Glomerular visceral epithelial cell (primary cell): ENCODE results near the gene ARHGAP15.

Source experiments
- DNase-seq: peaks from one replicate; pipeline ENCODE4 v3.0.0-alpha.2; 2016; ENCODE audit errors: extremely low spot score

The ARHGAP15 gene

DNA sequence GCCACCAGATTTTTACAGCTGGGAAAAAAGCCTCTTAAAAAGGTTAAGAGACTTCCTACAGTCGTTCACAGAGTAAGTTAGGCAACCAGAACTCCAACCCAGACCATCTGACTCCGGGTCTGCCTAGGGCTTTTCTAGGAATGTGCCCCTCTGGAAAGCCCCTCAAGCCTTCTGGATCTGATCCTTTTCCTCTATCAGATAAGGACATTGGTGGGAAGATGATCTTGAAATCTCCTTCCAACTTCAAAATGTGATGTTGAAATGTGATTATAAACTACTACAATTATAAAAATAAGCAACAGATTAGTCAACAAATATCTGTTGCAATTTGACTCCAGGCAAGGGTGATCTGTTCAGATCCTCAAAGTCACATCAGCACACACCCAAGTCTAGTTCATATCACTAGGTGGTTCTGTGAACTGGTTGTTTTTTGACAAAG lies 270.4 kb downstream of the ARHGAP15 start:
- DNase-seq = no peak

DNA sequence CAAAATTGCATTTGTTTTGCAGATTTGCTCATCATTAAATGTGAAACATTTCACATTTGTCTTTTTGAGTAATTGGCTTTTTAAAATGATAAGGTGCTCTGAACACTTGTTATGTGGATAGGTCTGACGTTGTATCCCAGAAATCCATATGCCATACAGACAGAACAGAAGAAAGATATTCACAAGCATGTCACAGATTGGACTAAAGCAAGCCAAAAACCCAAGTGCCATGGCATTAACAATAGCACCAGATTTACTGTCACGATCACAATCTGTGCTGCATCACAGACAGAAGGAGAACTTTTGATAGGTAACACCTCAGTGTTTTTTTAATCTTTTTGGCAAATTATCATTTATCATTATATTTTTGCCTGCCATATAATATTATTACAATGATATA lies 272.6 kb downstream of the ARHGAP15 start:
- no peak for DNase-seq

GRCh38 chr2:143402451-143402850 lies 273.2 kb downstream of the ARHGAP15 start:
- DNase-seq = no peak

DNA sequence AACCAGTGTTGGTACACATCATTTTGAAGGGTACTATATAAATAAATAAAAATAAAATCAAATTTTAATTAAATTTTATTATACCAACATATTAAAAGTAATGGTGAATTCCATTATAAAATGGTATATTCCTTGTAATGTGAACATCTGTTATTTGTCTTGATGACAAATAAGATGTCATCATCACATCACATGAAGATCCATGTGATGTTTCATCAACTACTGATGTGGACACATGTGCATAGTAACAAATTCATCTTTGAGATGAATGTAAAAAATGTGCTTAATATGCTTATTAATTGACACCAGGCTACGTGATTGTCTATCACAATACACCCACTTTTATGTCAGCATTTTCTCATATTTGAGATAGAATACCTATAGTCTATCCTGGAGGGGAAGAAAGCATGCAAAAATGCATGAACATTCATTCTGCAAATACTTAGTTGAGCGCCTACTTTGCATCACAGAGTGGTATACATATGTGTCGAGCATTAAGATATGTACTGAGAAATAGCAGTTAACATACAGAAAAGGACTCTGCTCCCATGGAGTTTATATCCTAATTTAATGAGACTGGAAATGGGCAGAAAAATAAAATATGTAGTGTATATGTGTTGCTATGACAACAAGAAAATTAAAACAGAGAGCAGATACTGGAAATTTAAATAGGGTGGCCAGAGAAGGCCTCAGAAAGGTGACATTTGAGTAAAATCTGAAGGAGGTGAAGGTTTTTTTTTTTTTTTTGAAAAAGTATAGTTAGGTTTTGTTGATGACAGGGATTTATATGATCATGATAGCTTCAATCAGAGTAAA lies 281.1 kb downstream of the ARHGAP15 start:
- no peak for DNase-seq

DNA sequence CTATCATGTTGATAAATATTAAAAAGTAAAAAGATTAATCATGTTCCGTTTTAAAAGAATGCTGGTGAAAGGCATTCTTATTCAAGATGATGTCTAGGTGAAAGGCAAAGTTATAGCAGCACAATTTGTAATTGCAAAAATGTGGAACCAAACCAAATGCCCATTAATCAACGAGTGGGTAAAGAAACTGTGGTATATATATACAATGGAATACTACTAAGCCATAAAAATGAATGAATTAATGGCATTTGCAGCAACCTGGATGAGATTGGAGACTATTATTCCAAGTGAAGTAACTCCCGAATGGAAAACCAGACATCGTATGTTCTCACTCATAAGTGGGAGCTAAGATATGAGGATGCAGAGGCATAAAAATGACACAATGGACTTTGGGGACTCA lies 286.4 kb downstream of the ARHGAP15 start:
- DNase-seq = no peak

DNA sequence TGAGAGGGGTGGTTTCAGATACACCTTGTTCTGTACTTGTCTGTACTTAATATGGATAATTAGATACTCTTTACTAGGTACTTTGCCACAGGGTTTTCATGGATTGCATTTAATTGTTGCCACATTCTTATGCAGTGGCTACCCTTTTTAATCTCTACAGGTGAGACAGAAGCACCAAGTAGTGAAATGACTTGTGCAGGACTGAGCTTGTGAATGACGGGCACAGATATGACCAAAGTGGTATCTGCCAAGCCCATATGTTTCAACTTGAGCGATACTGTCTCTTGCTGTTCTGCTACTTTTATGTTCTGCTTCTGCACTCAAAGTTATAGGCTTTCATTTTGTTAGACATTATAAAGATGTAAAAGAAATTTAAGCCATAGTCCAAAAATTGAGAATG lies 288.2 kb downstream of the ARHGAP15 start:
- no peak for DNase-seq

DNA sequence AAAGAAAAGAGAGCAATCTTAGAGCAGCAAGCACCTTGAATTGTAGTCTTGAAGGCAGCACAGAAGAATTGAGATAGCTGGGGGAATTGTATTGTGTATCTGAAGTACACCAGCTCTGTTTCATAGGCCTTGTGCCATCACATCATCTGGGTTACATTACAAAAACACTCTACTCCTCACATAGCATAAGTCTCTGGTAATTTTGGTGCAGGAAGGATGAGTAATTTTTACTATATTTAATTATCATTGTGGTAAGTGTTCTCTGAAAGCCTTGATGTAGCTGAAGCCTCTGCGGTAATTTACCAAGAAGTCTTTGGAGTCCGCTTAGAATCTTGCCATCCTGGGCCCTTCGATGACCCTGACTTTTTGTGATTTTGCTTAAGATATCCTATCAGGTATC lies 291.1 kb downstream of the ARHGAP15 start:
- no peak for DNase-seq

GRCh38 chr2:143422681-143423080 lies 293.5 kb downstream of the ARHGAP15 start:
- no peak for DNase-seq

DNA sequence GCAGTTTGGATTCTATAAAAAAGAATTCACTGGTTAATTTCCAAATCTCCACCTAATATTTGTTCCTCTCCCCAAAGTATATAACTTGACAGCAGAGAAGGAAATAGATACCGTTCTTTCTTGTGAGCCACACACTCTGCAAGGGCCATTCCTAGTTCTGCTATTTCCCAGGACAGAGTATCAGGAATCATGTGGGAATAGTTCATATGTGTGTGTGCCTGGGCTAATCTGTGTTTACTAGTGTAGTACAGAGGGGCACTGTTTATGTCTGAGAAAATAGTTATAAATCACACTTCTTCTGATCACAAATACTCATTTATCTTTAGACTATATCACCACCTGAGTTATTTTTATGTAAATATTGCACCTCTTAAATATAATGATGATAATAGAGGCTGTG lies 296.7 kb downstream of the ARHGAP15 start:
- no peak for DNase-seq

DNA sequence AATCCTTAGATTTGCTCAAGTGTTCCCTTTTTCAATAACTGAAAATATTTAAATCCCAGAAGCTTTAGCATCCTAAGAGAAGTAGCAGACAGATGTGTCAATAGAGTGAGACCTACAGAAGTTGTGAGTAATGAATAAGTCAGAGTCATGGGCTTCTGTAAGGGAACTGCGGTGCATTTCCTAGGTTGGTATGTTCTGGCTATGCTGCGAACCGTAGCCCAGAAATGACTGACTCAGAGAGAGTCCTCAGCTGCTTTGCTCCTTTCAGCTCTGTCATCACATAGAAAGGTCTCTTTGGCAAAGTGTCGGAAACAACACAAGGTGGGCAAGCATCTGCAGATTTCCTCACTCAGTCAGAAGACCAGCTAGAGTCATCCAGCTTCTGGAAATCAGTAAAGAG lies 297.1 kb downstream of the ARHGAP15 start:
- DNase-seq = peak; percentile 75

GRCh38 chr2:143428700-143429099 lies 299.5 kb downstream of the ARHGAP15 start:
- DNase-seq = peak; percentile 12

GRCh38 chr2:143429932-143430679 lies 300.9 kb downstream of the ARHGAP15 start:
- DNase-seq = no peak

GRCh38 chr2:143431316-143431715 lies 302.1 kb downstream of the ARHGAP15 start:
- DNase-seq = no peak

GRCh38 chr2:143433251-143433650 lies 304.0 kb downstream of the ARHGAP15 start:
- DNase-seq = no peak

DNA sequence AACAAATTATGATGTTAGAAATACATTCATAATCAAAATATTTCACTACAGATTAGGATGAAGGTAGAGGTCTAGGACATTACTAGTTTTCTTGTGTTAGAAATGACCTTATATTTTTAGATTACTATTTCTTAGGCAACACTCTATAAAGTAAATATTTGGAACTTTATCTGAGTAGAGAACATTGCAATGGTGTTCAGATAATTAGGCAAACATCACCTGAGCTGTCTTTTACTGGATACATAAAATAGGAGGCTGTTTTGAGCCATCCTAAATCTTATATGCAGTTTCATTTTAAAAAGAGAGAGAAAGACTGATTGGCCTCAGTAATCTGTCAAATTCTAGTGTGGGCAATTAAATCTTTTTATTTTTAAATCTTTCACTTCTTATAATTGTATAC lies 304.6 kb downstream of the ARHGAP15 start:
- no peak for DNase-seq

GRCh38 chr2:143434445-143434844 lies 305.2 kb downstream of the ARHGAP15 start:
- no peak for DNase-seq

DNA sequence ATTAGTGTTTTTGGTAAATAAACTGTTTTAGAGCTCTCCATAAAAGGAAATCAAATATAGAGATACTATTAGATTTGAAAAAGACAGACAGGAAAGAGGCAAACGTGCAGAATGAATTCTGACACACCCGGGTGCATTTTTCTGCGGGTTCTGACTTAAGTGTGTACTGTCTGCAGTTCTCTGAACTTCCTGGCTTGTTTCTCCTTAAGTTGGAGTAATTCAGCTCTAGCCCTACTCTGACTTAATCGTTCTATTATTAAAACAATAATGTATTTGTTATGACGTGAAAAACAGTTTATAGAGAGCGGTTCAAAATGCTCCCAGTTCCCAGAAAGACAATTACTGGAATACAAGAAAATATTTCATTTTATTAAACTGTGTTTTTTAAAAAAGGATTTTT lies 305.9 kb downstream of the ARHGAP15 start:
- DNase-seq = no peak

GRCh38 chr2:143436951-143437350 lies 307.7 kb downstream of the ARHGAP15 start:
- no peak for DNase-seq

DNA sequence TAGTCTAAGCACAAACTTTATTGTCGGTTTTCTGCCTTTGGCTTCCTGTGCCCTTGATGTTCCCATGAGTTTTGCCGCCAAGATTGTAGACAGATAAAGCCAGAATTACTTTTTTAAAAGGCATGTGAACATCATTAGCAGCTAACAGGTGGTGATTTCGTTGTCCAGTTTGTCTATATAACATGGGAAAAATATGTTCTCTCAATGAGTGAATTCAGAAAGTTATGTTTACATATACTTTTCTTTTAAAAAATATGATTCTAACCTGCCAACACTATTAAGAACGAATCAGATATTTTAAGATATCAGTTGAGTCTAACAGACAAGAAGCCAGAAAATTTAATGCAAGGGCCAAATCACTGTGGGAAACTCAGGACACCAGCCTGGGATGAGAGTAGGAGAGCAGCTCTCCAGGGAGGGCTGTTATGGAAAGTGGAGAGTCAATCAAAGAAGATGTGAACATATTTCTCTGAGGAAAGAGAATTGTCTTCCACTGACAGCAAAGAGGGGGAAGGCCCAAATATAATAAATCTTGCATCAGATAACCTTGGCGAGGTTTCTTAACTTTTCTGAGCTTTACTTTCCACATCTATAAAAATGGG lies 311.3 kb downstream of the ARHGAP15 start:
- DNase-seq = no peak

DNA sequence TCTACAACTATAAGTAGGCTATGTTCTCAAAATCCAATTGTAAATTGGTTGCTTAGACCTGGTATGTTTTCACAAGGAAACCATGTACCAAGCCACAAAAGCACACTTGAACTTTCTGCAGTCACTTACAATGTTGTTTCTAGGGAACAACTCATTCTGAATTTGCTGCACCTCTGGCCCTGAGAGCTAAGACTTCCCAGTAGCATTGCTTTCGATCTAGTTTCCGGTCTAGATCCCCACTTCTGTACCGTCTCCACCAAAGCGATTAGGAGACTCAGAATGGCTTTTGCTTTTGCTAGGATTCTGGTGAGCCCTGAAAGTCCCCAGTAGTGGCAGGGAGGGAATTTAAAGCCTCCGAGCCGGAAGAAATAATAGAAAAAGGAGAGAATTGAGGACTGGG lies 313.0 kb downstream of the ARHGAP15 start:
- no peak for DNase-seq

- DNase-seq = peak; percentile 44
Observed at GRCh38 chr2:143451642-143452281, 322.5 kb downstream of the ARHGAP15 start.

GRCh38 chr2:143452817-143453451 lies 323.7 kb downstream of the ARHGAP15 start:
- DNase-seq = no peak
